NCI-H2227 (cell line): ENCODE data around the gene CASP10.
"Not testable (repeated sequence)": the region's sequence is repeated elsewhere in the genome, so short reads cannot be mapped to it uniquely, and the experiment has no call there.

Experiments
- DNase-seq: peaks from one replicate; lab custom pipeline; 2025; ENCODE audit not compliant: unreplicated experiment; lab: John Stamatoyannopoulos, UW

Gene CASP10

GRCh38 chr2:201231781-201232466, 49.0 kb downstream of the CASP10 start:
- peak; percentile 93 for DNase-seq

DNA sequence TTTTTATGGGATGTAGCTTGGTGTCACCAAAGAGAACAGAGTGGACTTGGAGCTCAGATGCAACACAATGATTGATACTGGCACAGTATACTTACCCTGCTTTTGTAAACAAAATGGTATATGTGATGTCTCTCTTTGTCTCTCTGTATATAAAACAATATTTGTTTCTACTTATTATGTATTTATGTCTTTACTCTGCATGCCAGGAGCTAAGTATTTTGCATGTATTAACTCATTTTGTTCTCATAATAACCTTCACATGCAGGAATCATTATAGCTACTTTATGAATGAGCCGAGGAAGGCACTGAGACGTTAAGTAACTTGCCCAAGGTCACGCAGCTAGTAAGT, 49.5 kb downstream of the CASP10 start:
- no peak for DNase-seq

- DNase-seq: peak; percentile 88
Measured at GRCh38 chr2:201233192-201233811, 50.4 kb downstream of the CASP10 start.

GRCh38 chr2:201233812-201234662, 51.1 kb downstream of the CASP10 start:
- no peak for DNase-seq

- no peak for DNase-seq
Measured at GRCh38 chr2:201234663-201235135, 51.8 kb downstream of the CASP10 start.

- peak; percentile 82 for DNase-seq
Measured at GRCh38 chr2:201235860-201236811, 53.2 kb downstream of the CASP10 start.

GRCh38 chr2:201237486-201238123, 54.7 kb downstream of the CASP10 start:
- DNase-seq: no peak

DNA sequence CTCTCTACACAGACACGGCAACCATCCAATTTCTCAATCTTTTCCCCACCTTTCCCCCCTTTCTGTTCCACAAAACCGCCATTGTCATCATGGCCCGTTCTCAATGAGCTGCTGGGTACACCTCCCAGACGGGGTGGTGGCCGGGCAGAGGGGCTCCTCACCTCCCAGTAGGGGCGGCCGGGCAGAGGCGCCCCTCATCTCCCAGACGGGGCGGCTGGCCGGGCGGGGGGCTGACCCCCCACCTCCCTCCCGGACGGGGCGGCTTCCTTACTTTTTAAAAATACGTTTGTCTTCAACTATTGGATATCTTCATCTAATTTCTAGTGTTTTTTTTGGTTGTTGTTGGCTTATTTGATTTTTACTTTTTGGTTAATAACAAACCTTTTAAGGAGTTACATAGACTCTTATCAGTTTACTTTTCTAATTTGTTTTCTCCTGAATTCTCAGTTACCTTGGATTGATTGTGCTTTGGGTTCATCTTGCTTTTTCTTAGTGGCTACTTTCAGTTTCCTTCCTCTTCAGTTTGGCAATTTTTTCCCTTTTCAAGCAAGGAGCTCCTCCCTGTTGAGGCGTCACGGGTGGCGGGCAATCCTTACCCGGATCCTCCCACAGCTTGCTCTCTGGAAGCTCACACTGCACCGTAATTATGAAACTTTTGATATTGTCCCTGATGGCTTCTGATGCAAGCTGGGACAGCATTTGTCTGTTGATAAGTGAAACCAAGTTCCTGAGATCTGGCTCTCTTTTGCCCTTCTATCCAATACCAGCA, 56.4 kb downstream of the CASP10 start:
- DNase-seq: not testable (repeated sequence)

DNA sequence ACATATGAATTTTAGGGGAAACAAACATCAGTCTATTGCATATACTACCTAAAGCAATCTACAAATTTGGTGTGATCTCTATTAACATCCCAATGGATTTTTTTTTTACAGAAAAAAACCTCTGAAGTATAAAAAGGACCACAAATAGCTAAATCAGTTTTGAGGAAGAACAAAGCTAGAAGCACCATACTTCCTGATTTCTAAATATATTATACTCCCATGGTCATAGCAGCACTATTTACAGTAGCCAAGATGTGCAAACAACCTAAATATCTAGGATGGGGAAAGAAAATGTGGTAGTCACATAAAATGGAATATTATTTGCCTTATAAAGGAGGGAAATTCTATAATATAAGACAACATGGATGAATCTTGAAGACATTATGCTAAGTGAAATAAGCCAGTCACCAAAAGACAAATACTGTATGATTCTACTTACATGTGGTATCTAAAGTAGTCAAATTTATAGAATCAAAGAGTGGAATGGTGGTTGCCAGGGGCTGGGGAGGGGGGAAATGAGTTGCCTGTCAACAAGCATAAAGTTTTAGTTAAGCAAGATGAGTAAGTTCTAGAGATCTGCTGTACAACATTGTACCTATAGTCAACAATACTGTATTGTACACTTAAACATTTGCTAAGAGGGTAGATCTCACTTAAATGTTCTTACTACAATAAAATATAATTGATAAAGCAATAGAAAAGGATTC, 59.8 kb downstream of the CASP10 start:
- DNase-seq: no peak

GRCh38 chr2:201244829-201245228, 61.9 kb downstream of the CASP10 start:
- no peak for DNase-seq

DNA sequence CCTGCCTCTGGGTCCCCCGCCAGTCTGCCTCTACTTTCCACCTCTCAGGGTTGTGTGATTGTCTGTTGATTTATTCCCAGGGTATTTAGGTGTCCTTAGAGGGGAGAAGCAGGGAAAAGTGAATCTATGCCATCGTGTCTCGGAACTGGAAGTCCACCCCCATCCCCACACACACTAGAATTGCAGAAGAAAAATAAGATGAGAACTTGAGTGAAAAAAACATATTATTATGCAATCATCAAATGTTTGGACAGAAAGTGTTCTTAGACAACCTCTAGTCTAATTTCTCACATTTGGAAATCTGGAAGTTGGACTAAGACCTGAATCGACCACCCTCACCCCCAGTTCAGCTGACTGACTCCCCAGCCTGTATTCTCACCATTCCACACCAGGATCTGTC, 63.3 kb downstream of the CASP10 start:
- no peak for DNase-seq

DNA sequence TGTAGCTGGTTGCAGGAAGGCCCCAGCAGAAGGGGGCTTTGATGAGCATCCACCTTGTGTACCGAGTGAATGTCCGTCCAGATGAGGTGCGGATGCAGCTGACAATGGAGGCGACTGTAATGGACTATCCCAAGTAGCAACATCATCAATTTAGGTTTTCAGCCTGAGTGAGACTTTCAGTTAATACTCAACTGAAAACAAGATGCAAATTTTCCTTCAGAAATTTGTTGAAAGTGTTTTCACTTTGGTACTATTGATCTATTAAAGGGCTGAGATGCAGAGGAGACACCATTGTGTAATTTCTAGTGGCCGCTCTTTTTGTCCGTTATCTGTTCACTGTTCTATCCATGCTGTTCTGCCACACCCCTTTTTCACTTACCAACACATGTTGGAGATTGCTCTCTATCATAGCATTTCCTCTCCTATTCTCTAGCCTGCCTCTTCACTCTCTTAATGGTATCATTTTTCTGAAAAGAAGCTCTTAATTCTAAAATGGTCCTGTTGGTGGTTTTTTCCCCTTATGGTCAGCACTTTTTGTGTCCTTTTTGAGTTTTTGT, 65.4 kb downstream of the CASP10 start:
- no peak for DNase-seq

DNA sequence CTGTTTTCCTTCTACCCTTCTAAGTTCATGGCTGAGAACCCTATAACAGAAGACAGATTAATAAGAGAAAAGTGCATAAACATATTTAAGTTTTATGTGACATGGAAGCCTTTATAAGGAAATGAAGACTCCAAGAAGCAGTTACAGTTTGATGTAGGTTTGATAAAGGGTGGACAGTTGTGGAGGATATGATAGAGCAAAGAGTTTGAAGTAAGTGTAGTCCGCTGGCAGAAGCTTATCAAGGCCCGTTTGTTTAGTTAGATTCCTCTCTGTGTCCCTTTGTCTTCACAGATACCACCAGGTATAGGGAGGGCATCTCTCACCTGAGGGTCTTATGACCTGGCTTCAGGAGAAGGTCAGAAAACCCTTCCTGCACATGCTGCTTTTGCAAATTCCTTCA, 66.9 kb downstream of the CASP10 start:
- no peak for DNase-seq

DNA sequence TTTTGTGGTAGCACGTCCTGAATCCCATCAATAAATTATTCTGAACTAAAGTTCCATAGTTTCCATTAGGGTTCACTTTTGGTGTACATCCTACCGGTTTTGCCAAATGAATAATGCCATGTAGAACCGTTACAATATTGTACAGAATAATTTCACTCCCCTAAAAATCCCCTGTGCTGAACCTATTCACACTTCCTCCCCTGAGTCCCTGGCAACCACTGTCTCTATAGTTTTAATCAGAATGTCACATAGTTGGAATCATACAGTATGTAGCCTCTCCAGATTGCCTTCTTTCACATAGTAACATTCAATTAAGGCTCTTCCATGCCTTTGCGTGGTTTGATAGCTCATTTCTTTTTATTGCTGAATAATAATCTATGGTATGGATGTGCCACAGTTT, 67.8 kb downstream of the CASP10 start:
- no peak for DNase-seq

- no peak for DNase-seq
Measured at GRCh38 chr2:201254081-201254730, 71.3 kb downstream of the CASP10 start.

- no peak for DNase-seq
Measured at GRCh38 chr2:201255408-201256033, 72.6 kb downstream of the CASP10 start.

DNA sequence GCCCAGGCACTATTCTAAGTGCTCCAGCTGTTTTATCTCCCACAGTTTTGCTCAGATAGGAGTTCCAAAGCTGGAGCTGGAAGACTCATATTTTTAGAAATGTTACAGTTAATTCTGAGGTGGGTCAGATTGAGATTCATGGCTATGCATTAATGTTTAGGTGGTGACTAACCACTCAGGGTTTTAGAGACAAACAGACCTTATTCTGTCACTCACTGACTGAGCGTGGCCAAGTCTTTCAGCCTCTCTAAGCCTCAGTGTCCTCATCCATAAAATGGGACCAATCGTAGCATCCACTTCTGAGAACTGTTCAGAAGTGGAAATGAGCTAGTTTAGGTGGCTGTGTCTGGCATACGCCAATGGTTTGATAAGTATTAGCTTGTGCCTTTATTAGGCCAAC, 73.1 kb downstream of the CASP10 start:
- DNase-seq: no peak
